Measurements from ENCODE around the gene OR4D2. TPM values are rescaled to one million over a fixed set of nuclear protein-coding genes. Genes with fewer than 3 reads are reported as not detected.

Gene OR4D2
- total and polyA plus RNA-seq, 2 of the 4 experiments (the other 2 are of a cell fraction): not detected

- Histone ChIP-seq H2AK9ac (replicated peaks; ENCODE audit: low read depth, low read length, poor library complexity) (no peak overlapping the region), H3K4ac (ENCODE audit: low read depth, low read length) (no peak overlapping the region), H3K4me3 (ENCODE audit: insufficient read depth, low read depth, low read length) (no peak overlapping the region), H3K27me3 (ENCODE audit: control insufficient read depth, insufficient read depth, low read length) (peaks cover 2% of the 10 kb centered on the region; the same call in 1 of the 2 replicates), H4K5ac (ENCODE audit: low read depth, low read length) (no peak overlapping the region), H4K8ac (ENCODE audit: low read depth in 2 of 2, low read length in 2 of 2) (no peak overlapping the region), H2AFZ (replicated peaks; ENCODE audit: low read length, poor library complexity) (no peak overlapping the region), H4K20me1 (ENCODE audit: insufficient read depth, low read length) (no peaks in the 10 kb centered on the region), H4K91ac (ENCODE audit: insufficient read depth, low read depth, low read length) (no peak overlapping the region), H3K18ac (ENCODE audit: low read depth, low read length) (no peak overlapping the region), H3K9me3 (ENCODE audit: control insufficient read depth, insufficient read depth, low read length) (no peaks in the 10 kb centered on the region), H2BK120ac (ENCODE audit: low read depth, low read length) (no peak overlapping the region), H2BK5ac (ENCODE audit: low read depth, low read length, poor library complexity, severe bottlenecking) (no peak overlapping the region), H3K4me1 (ENCODE audit: control insufficient read depth, insufficient read depth, low read length) (no peaks in the 10 kb centered on the region), H3K36me3 (ENCODE audit: control insufficient read depth, insufficient read depth, low read length) (peaks cover 13% of the 10 kb centered on the region), H2BK20ac (ENCODE audit: low read depth, low read length) (no peak overlapping the region), H2BK15ac (ENCODE audit: low read depth, low read length) (no peak overlapping the region), H3K56ac (ENCODE audit: extremely low read depth, insufficient read depth, low read length) (no peak overlapping the region), H3K9me1 (ENCODE audit: insufficient read depth, low read length) (no peaks in the 10 kb centered on the region), H3K79me1 (ENCODE audit: low read depth in 1 of 2, low read length in 2 of 2) (no peaks in the 10 kb centered on the region), H3K4me2 (ENCODE audit: low read depth, low read length) (no peak overlapping the region), H3K14ac (replicated peaks; ENCODE audit: low read depth, low read length) (no peak overlapping the region), H3K9ac (ENCODE audit: low read depth, low read length) (no peak overlapping the region), H3K23ac (ENCODE audit: low read depth, low read length) (no peak overlapping the region), H3K27ac (ENCODE audit: insufficient read depth, low read length) (no peak overlapping the region), H2AK5ac (ENCODE audit: low read depth, low read length) (no peak overlapping the region)
- CTCF ChIA-PET: interaction anchor here (0.7 kb wide), 1 partner anchor 29 kb away, joined by 3 read pairs; no protein-coding TSS in a partner anchor
- intact Hi-C loops (cut with micrococcal nuclease) (no loop called here), dilution Hi-C loops (cut with HindIII; ENCODE audit: low sequenced_read_pairs, unreplicated experiment) (no loop called here), in situ Hi-C loops (cut with MboI; ENCODE audit: low sequenced_read_pairs) (no loop called here)
- POLR2A ChIA-PET (ENCODE audit: unreplicated experiment): no interaction called here
- no peak for TF ChIP-seq CHD1 (IDR thresholded peaks at IDR 0.05; ENCODE audit: low read depth, low read length)
- no peak for TF ChIP-seq BHLHE40 (IDR thresholded peaks at IDR 0.05; ENCODE audit: low read depth, low read length)
- no peak for TF ChIP-seq SMC3 (IDR thresholded peaks at IDR 0.05; ENCODE audit: low read depth, low read length)
- no peak for TF ChIP-seq POLR2A (IDR thresholded peaks at IDR 0.05; ENCODE audit: low read depth, low read length)
- TF ChIP-seq MAFK (IDR thresholded peaks at IDR 0.05; ENCODE audit: low read depth, low read length): no peak
- no peak for DNase-seq
- 100% methylated on average over 1 of the region's 5 CpGs; no CpG with 5 or more reads in 1 of the 2 experiments for WGBS, 2 experiments (ENCODE audit: extremely low coverage in 2 of 2, insufficient read length in 1 of 2)
- no TSS peak for BruUV-seq (replicated peaks)
- ATAC-seq (ENCODE audit: low read depth): no peak
Observed at GRCh38 chr17:58204796-58205195, 38.0 kb downstream of the OR4D2 start.

Data from IMR-90 (cell line).